Gastrocnemius medialis (tissue), 4 donors: ENCODE results near the gene LMCD1. TPM values are rescaled to one million over a fixed set of nuclear protein-coding genes. Genes with fewer than 3 reads are reported as not detected.

Experiments
- ATAC-seq, 2 donors: fragments of 150-250 bp; one replicate each; pipeline ENCODE4 v1.9.1; 2016
- DNase-seq, 2 donors: peaks; one replicate each; pipeline ENCODE4 v3.0.0-alpha.2; 2019
- H3K27ac ChIP-seq, 4 donors: fragments of 200-600 bp; sonication (generic); 1 replicate in 1 of 4; 2 replicates in 3 of 4; pipeline ENCODE4 v1.5.1; 2016 to 2018; ENCODE audit warnings: mild to moderate bottlenecking in 2 of 4, moderate library complexity in 1 of 4
- H3K27me3 ChIP-seq, 3 donors: fragments of 200-600 bp; sonication (generic) in 2 of 3; 1 replicate in 1 of 3; 2 replicates in 2 of 3; pipeline versions ENCODE4 v1.5.1 to v1.6.0; 2016 to 2019; ENCODE audit warnings: mild to moderate bottlenecking in 1 of 3, moderate library complexity in 1 of 3
- H3K36me3 ChIP-seq, 2 donors: fragments of 200-600 bp; sonication (generic) in 1 of 2; one replicate each; pipeline ENCODE4 v1.5.1; 2017 to 2018
- H3K4me1 ChIP-seq, 2 donors: fragments of 200-600 bp; sonication (generic) in 1 of 2; one replicate each; pipeline ENCODE4 v1.5.1; 2016 to 2017; ENCODE audit warnings: mild to moderate bottlenecking in 2 of 2
- H3K4me3 ChIP-seq, 4 donors: fragments of 200-600 bp; sonication (generic) in 3 of 4; 1 replicate in 1 of 4; 2 replicates in 3 of 4; pipeline ENCODE4 v1.5.1; 2016 to 2019; ENCODE audit warnings: mild to moderate bottlenecking in 2 of 4
- H3K9me3 ChIP-seq, 3 donors: fragments of 200-600 bp; sonication (generic) in 2 of 3; 1 replicate in 1 of 3; 2 replicates in 2 of 3; pipeline ENCODE4 v1.5.1; 2016 to 2019
- CTCF ChIP-seq, 5 experiments: fragments of 450-650 bp in 3 of 5; fragments of 200-600 bp in 2 of 5; sonication (generic) in 2 of 5; IDR thresholded peaks in 4 of 5; conservative IDR thresholded peaks in 1 of 5; 1 replicate in 4 of 5; 2 replicates in 1 of 5; pipeline ENCODE4 v1.5.1; 2016 to 2019; ENCODE audit warnings: antibody characterized with exemption in 5 of 5, mild to moderate bottlenecking in 3 of 5, moderate library complexity in 3 of 5
- POLR2A ChIP-seq, 2 donors: fragments of 450-650 bp; IDR thresholded peaks; one replicate each; pipeline ENCODE4 v1.6.1; 2017; ENCODE audit warnings: antibody characterized with exemption in 2 of 2, mild to moderate bottlenecking in 2 of 2, moderate library complexity in 2 of 2
- in situ Hi-C, 4 donors: fragments of 200-750 bp; cut with MboI; loops; one replicate each; pipeline versions ENCODE4 v1.15.0 to v1.8.0; 2017; ENCODE audit warnings: low sequenced_read_pairs in 4 of 4
- intact Hi-C: fragments of 100-400 bp; cut with DNase I; formaldehyde crosslinking; loops from one replicate; pipeline ENCODE4 v1.15.1; 2023; ENCODE audit warnings: low total_unique reads
- total RNA-seq, 4 donors: library from RNA; depleted of rRNA; stranded (reverse); fragments of >200 nt; gene quantifications; one replicate each; pipeline versions ENCODE4 v1.1.0 to v1.2.3, GENCODE V29; 2016

Gene LMCD1
- total RNA-seq, 4 donors from 2014 or later = 96.0 to 581 (median 167) TPM

GRCh38 chr3:8584661-8585060, 83.0 kb downstream of the LMCD1 start:
- Histone ChIP-seq H3K4me1 (peaks cover 12 to 16% of the 10 kb centered on the region in 2 donors), H3K4me3 (no peak overlapping the region), H3K27me3 (no peaks in the 10 kb centered on the region), H3K9me3 (no peaks in the 10 kb centered on the region), H3K36me3 (no peaks in the 10 kb centered on the region), H3K27ac (no peak overlapping the region)
- in situ Hi-C loops (no loop called here), intact Hi-C loops (no loop called here)
- no peak for ATAC-seq
- TF ChIP-seq CTCF (IDR thresholded peaks at IDR 0.05 in 4 of 5, conservative IDR thresholded peaks at IDR 0.05 in 1 of 5) (no peak), POLR2A (IDR thresholded peaks at IDR 0.05) (no peak)
- no peak for DNase-seq

GRCh38 chr3:8589880-8590556, 88.4 kb downstream of the LMCD1 start:
- DNase-seq = no peak
- Histone ChIP-seq H3K27me3 (no peaks in the 10 kb centered on the region), H3K27ac (peak overlapping the region; percentile 86 to 94 (median 88)), H3K4me3 (no peak overlapping the region), H3K36me3 (no peaks in the 10 kb centered on the region), H3K4me1 (peaks cover 62 to 65% of the 10 kb centered on the region in 2 donors), H3K9me3 (no peaks in the 10 kb centered on the region)
- ATAC-seq = no peak
- intact Hi-C loops = loop anchor here (10.0 kb wide), 1 partner anchor 1605 kb away; no protein-coding TSS in a partner anchor
- TF ChIP-seq POLR2A (IDR thresholded peaks at IDR 0.05) (no peak), CTCF (IDR thresholded peaks at IDR 0.05 in 4 of 5, conservative IDR thresholded peaks at IDR 0.05 in 1 of 5) (no peak)
- in situ Hi-C loops = loop anchor here in 2 of 4 donors (10.0 kb wide), 1 partner anchor 85 kb away; the partner anchor contains the start of gene LMCD1 (in 2 of the 2)

- no peaks in the 10 kb centered on the region for H3K36me3 ChIP-seq
- DNase-seq (peak; percentile 85 to 96), ATAC-seq (peak; percentile 55 to 71)
- H3K9me3 ChIP-seq = no peaks in the 10 kb centered on the region
- intact Hi-C loops (loop anchor here (10.0 kb wide), 1 partner anchor 1602 kb away; no protein-coding TSS in a partner anchor), in situ Hi-C loops (loop anchor here in 2 of 4 donors (10.0 kb wide), 1 partner anchor 88 kb away; the partner anchor contains the start of gene LMCD1 (in 2 of the 2))
- H3K27me3 ChIP-seq = no peaks in the 10 kb centered on the region
- H3K4me1 ChIP-seq = peaks cover 92 to 97% of the 10 kb centered on the region in 2 donors
- H3K4me3 ChIP-seq = no peak overlapping the region
- TF ChIP-seq POLR2A (IDR thresholded peaks at IDR 0.05) (no peak), CTCF (IDR thresholded peaks at IDR 0.05 in 4 of 5, conservative IDR thresholded peaks at IDR 0.05 in 1 of 5) (no peak)
- H3K27ac ChIP-seq = peak overlapping the region; percentile 86 to 94 (median 88)
Measured at GRCh38 chr3:8593021-8593827, 91.6 kb downstream of the LMCD1 start.

GRCh38 chr3:8595252-8595651, 93.6 kb downstream of the LMCD1 start:
- Histone ChIP-seq H3K4me3 (no peak overlapping the region), H3K27ac (peak overlapping the region; percentile 86 to 94 (median 88)), H3K27me3 (no peaks in the 10 kb centered on the region), H3K36me3 (no peaks in the 10 kb centered on the region), H3K9me3 (no peaks in the 10 kb centered on the region), H3K4me1 (peaks cover 89 to 96% of the 10 kb centered on the region in 2 donors)
- in situ Hi-C loops (loop anchor here in 2 of 4 donors (10.0 kb wide), 1 partner anchor 90 kb away; the partner anchor contains the start of gene LMCD1 (in 2 of the 2)), intact Hi-C loops (loop anchor here (5.0 to 10.0 kb wide), 2 partner anchors 802 to 1600 kb away; partner anchors contain the start of gene SETD5)
- DNase-seq (peak; percentile 28 to 33), ATAC-seq (no peak)
- no peak for TF ChIP-seq CTCF (IDR thresholded peaks at IDR 0.05 in 4 of 5, conservative IDR thresholded peaks at IDR 0.05 in 1 of 5)
- no peak for TF ChIP-seq POLR2A (IDR thresholded peaks at IDR 0.05)
